ENCODE results near the gene CORO2A. TPM values are rescaled to one million over a fixed set of nuclear protein-coding genes. Genes with fewer than 3 reads are reported as not detected.
A peak's percentile ranks its signal among the peaks of the same experiment; 100 is the strongest.

The CORO2A gene
- total and polyA plus RNA-seq, 2 of the 4 experiments (the other 2 are of a cell fraction) = 1.9 to 2.2 TPM

DNA sequence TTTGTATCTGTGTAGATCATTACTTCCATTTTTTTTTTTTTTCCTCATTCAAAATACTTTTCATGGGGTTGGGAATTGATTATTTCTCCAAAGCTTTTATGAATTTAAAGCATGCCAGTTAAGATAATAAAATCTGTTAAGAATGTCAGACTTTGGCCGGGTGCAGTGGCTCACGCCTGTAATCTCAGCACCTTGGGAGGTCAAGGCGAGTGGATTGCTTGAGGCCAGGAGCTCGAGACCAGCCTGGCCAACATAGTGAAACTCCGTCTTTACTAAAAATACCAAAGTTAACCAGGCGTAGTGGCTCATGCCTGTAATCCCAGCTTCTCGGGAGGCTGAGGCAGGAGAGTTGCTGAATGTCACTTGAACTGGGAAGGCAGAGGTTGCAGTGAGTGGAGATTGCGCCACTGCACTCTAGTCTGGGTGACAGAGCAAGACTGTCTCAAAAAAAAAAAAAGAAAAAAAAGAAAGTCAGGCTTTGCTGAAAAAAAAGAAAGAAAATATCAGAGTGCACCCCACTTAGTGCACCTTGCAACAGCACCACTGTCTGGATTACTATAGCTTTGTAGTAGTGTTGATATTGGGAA lies 44.6 kb upstream of the CORO2A start:
- TF ChIP-seq, protein P1, sequence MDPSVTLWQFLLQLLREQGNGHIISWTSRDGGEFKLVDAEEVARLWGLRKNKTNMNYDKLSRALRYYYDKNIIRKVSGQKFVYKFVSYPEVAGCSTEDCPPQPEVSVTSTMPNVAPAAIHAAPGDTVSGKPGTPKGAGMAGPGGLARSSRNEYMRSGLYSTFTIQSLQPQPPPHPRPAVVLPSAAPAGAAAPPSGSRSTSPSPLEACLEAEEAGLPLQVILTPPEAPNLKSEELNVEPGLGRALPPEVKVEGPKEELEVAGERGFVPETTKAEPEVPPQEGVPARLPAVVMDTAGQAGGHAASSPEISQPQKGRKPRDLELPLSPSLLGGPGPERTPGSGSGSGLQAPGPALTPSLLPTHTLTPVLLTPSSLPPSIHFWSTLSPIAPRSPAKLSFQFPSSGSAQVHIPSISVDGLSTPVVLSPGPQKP (IDR thresholded peaks at IDR 0.05; ENCODE audit: borderline replicate concordance, low read depth, low read length) = no peak
- TF ChIP-seq RCOR1 (IDR thresholded peaks at IDR 0.05; ENCODE audit: insufficient replicate concordance, low read length) (no peak), NFE2L2 (IDR thresholded peaks at IDR 0.05; ENCODE audit: low read depth, low read length) (no peak), SMC3 (IDR thresholded peaks at IDR 0.05; ENCODE audit: low read depth, low read length) (no peak), CEBPB (IDR thresholded peaks at IDR 0.05; ENCODE audit: low read depth, low read length) (no peak), FOS (IDR thresholded peaks at IDR 0.05; ENCODE audit: low read depth, low read length) (no peak), CHD1 (IDR thresholded peaks at IDR 0.05; ENCODE audit: low read depth, low read length) (no peak), RAD21 (IDR thresholded peaks at IDR 0.05; ENCODE audit: low read length) (no peak), POLR2A (IDR thresholded peaks at IDR 0.05; ENCODE audit: low read depth, low read length) (no peak), MXI1 (IDR thresholded peaks at IDR 0.05; ENCODE audit: borderline replicate concordance, low read depth, low read length) (no peak), MAZ (IDR thresholded peaks at IDR 0.05; ENCODE audit: borderline replicate concordance, low read depth, low read length) (no peak), BHLHE40 (IDR thresholded peaks at IDR 0.05; ENCODE audit: low read depth, low read length) (no peak), RFX5 (IDR thresholded peaks at IDR 0.05; ENCODE audit: low read depth, low read length) (no peak), MAFK (IDR thresholded peaks at IDR 0.05; ENCODE audit: low read depth, low read length) (no peak)
- TF ChIP-seq, protein P2, sequence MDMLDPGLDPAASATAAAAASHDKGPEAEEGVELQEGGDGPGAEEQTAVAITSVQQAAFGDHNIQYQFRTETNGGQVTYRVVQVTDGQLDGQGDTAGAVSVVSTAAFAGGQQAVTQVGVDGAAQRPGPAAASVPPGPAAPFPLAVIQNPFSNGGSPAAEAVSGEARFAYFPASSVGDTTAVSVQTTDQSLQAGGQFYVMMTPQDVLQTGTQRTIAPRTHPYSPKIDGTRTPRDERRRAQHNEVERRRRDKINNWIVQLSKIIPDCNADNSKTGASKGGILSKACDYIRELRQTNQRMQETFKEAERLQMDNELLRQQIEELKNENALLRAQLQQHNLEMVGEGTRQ (IDR thresholded peaks at IDR 0.05; ENCODE audit: low read depth, low read length) = no peak
- TF ChIP-seq, protein P3, sequence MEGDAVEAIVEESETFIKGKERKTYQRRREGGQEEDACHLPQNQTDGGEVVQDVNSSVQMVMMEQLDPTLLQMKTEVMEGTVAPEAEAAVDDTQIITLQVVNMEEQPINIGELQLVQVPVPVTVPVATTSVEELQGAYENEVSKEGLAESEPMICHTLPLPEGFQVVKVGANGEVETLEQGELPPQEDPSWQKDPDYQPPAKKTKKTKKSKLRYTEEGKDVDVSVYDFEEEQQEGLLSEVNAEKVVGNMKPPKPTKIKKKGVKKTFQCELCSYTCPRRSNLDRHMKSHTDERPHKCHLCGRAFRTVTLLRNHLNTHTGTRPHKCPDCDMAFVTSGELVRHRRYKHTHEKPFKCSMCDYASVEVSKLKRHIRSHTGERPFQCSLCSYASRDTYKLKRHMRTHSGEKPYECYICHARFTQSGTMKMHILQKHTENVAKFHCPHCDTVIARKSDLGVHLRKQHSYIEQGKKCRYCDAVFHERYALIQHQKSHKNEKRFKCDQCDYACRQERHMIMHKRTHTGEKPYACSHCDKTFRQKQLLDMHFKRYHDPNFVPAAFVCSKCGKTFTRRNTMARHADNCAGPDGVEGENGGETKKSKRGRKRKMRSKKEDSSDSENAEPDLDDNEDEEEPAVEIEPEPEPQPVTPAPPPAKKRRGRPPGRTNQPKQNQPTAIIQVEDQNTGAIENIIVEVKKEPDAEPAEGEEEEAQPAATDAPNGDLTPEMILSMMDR (conservative IDR thresholded peaks at IDR 0.05; ENCODE audit: low read depth, low read length) = no peak
- Histone ChIP-seq H3K4me2 (ENCODE audit: low read depth, low read length) (no peak overlapping the region), H3K9ac (ENCODE audit: low read depth, low read length) (no peak overlapping the region), H3K56ac (ENCODE audit: extremely low read depth, insufficient read depth, low read length) (no peak overlapping the region), H2BK120ac (ENCODE audit: low read depth, low read length) (no peak overlapping the region), H4K8ac (ENCODE audit: low read depth in 2 of 2, low read length in 2 of 2) (no peak overlapping the region), H3K4me3 (ENCODE audit: insufficient read depth, low read depth, low read length) (no peak overlapping the region), H3K79me1 (ENCODE audit: low read depth in 1 of 2, low read length in 2 of 2) (peaks cover 6 to 54% of the 10 kb centered on the region in 2 experiments), H3K9me1 (ENCODE audit: insufficient read depth, low read length) (peaks cover 29% of the 10 kb centered on the region), H3K27me3 (ENCODE audit: control insufficient read depth, insufficient read depth, low read length) (no peaks in the 10 kb centered on the region), H3K23ac (ENCODE audit: low read depth, low read length) (no peak overlapping the region), H3K14ac (replicated peaks; ENCODE audit: low read depth, low read length) (no peak overlapping the region), H3K36me3 (ENCODE audit: control insufficient read depth, insufficient read depth, low read length) (peaks cover 16% of the 10 kb centered on the region), H3K9me3 (ENCODE audit: control insufficient read depth, insufficient read depth, low read length) (no peaks in the 10 kb centered on the region), H2BK15ac (ENCODE audit: low read depth, low read length) (no peak overlapping the region), H2AK9ac (replicated peaks; ENCODE audit: low read depth, low read length, poor library complexity) (no peak overlapping the region), H2AK5ac (ENCODE audit: low read depth, low read length) (no peak overlapping the region), H4K20me1 (ENCODE audit: insufficient read depth, low read length) (no peaks in the 10 kb centered on the region), H3K18ac (ENCODE audit: low read depth, low read length) (no peak overlapping the region), H3K27ac (ENCODE audit: insufficient read depth, low read length) (no peak overlapping the region), H4K91ac (ENCODE audit: insufficient read depth, low read depth, low read length) (no peak overlapping the region), H3K4ac (ENCODE audit: low read depth, low read length) (no peak overlapping the region), H3K4me1 (ENCODE audit: control insufficient read depth, insufficient read depth, low read length) (peaks cover 15% of the 10 kb centered on the region), H2BK20ac (ENCODE audit: low read depth, low read length) (no peak overlapping the region), H4K5ac (ENCODE audit: low read depth, low read length) (no peak overlapping the region), H2BK5ac (ENCODE audit: low read depth, low read length, poor library complexity, severe bottlenecking) (peak overlapping the region; percentile 28), H2AFZ (replicated peaks; ENCODE audit: low read length, poor library complexity) (no peak overlapping the region)
- ChIA-PET CTCF (no interaction called here), POLR2A (ENCODE audit: unreplicated experiment) (interaction anchor here (0.7 kb wide), 1 partner anchor 181 kb away, joined by 3 read pairs; the partner anchor contains the start of gene NANS)
- BruUV-seq (replicated peaks) = no TSS peak
- no peak for ATAC-seq (ENCODE audit: low read depth)
- DNase-seq = no peak
- intact Hi-C loops (cut with micrococcal nuclease) = no loop called here
- dilution Hi-C loops (cut with HindIII; ENCODE audit: low sequenced_read_pairs, unreplicated experiment) = no loop called here
- in situ Hi-C loops (cut with MboI; ENCODE audit: low sequenced_read_pairs) = no loop called here
- 79% methylated on average over 2 of the region's 8 CpGs; no CpG with 5 or more reads in 1 of the 2 experiments for WGBS, 2 experiments (ENCODE audit: extremely low coverage in 2 of 2, insufficient read length in 1 of 2)

Data from IMR-90 (cell line).